DND-41 (cell line): ENCODE data around the gene TMEM184B.

Experiments
- ATAC-seq: fragments of 200-7000 bp; cut with Tn5 transposase; 3 replicates; pipeline ENCODE4 v1.9.1; 2021; ENCODE audit warnings: low read depth; ENCODE audit not compliant: insufficient read depth
- DNase-seq: peaks from one replicate; pipeline ENCODE4 v3.0.0-alpha.2; 2020
- H2AFZ ChIP-seq: 2 replicates; pipeline ENCODE4 v1.6.0; 2012; ENCODE audit warnings: low read depth, low read length
- H3K27ac ChIP-seq: 2 replicates; pipeline ENCODE4 v1.5.1; 2012; ENCODE audit warnings: low read length, inconsistent platforms
- H3K27me3 ChIP-seq: fragments of 200-600 bp; sonication (generic); 2 replicates; pipeline ENCODE4 v1.6.0; 2012; ENCODE audit warnings: low read length, mild to moderate bottlenecking, inconsistent platforms; ENCODE audit not compliant: insufficient read depth, poor library complexity
- H3K36me3 ChIP-seq: 2 replicates; pipeline ENCODE4 v1.5.1; 2012; ENCODE audit warnings: low read length, inconsistent platforms; ENCODE audit not compliant: insufficient read depth
- H3K4me1 ChIP-seq: 2 replicates; pipeline ENCODE4 v1.5.1; 2012; ENCODE audit warnings: mild to moderate bottlenecking, low read length; ENCODE audit not compliant: insufficient read depth
- H3K4me2 ChIP-seq: 2 replicates; pipeline ENCODE4 v1.6.0; 2012; ENCODE audit warnings: mild to moderate bottlenecking, moderate library complexity, low read length, inconsistent platforms; ENCODE audit not compliant: insufficient read depth
- H3K4me3 ChIP-seq, 2 experiments: fragments of 200-600 bp in 1 of 2; shearing (Covaris generic) in 1 of 2; 2 replicates each; pipeline ENCODE4 v1.5.1; 2012 to 2016; ENCODE audit warnings: inconsistent platforms in 2 of 2, low read length in 2 of 2, mild to moderate bottlenecking in 2 of 2, low read depth in 1 of 2, moderate library complexity in 1 of 2
- H3K79me2 ChIP-seq: 2 replicates; pipeline ENCODE4 v1.6.0; 2012; ENCODE audit warnings: low read length, inconsistent platforms; ENCODE audit not compliant: insufficient read depth
- H3K9ac ChIP-seq: 2 replicates; pipeline ENCODE4 v1.6.0; 2012; ENCODE audit warnings: low read depth, mild to moderate bottlenecking, inconsistent platforms, low read length, moderate library complexity
- H3K9me3 ChIP-seq: 2 replicates; pipeline ENCODE4 v1.5.1; 2012; ENCODE audit warnings: low read length, moderate library complexity, mild to moderate bottlenecking, inconsistent platforms; ENCODE audit not compliant: insufficient read depth, severe bottlenecking
- H4K20me1 ChIP-seq: 2 replicates; pipeline ENCODE4 v1.6.0; 2012; ENCODE audit warnings: low read length; ENCODE audit not compliant: insufficient read depth
- CTCF ChIP-seq: IDR thresholded peaks from 2 replicates; pipeline ENCODE4 v1.5.1; 2012; ENCODE audit warnings: borderline replicate concordance, low read length, moderate library complexity, mild to moderate bottlenecking; ENCODE audit not compliant: poor library complexity, severe bottlenecking; ENCODE audit errors: extremely low read depth
- EZH2 ChIP-seq: IDR thresholded peaks from 3 replicates; pipeline ENCODE4 v1.6.1; 2012; ENCODE audit warnings: borderline replicate concordance, low read depth, mild to moderate bottlenecking, moderate library complexity, low read length, inconsistent platforms; ENCODE audit not compliant: severe bottlenecking

The TMEM184B gene

DNA sequence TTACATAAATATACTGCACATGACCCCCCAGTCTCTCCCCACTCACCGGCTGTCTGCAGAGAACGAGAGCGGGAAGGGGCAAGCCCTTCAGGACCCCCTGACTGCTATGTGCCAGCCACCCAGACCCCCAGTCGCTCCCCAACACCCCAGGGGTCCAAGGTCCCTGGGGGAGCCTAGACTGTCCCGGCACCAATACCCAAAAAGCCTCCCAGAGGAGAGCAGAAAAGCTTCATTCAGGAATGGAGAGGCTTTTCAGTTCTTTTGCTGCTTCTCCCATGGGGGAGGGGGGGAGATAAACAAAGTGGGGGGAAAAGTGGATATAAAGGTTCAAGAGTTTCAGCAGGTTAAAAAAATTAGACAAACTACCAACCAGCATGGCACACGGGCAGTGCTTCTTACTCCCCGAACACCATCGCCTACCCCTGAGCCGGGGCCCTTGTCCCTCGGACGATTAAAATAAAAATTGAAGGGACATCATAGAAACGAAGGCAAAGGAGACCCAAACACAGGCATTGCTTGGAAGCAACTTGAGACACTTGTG lies 43.1 kb upstream of the TMEM184B start:
- Histone ChIP-seq H3K27ac (peak overlapping the region; percentile 61), H3K9ac (peak overlapping the region; percentile 91), H2AFZ (peak overlapping the region; percentile 69; the same call in 1 of the 2 replicates), H3K27me3 (no peaks in the 10 kb centered on the region), H3K4me3 (peak overlapping the region; percentile 71 to 83; a peak in 3 of 4 replicates), H3K79me2 (peaks cover 66% of the 10 kb centered on the region), H3K9me3 (no peaks in the 10 kb centered on the region), H4K20me1 (peaks cover 50% of the 10 kb centered on the region), H3K4me1 (peaks cover 63% of the 10 kb centered on the region), H3K36me3 (peaks cover 41% of the 10 kb centered on the region), H3K4me2 (peak overlapping the region; percentile 69)
- ATAC-seq (no peak), DNase-seq (no peak)
- TF ChIP-seq EZH2 (no peak), CTCF (no peak)

DNA sequence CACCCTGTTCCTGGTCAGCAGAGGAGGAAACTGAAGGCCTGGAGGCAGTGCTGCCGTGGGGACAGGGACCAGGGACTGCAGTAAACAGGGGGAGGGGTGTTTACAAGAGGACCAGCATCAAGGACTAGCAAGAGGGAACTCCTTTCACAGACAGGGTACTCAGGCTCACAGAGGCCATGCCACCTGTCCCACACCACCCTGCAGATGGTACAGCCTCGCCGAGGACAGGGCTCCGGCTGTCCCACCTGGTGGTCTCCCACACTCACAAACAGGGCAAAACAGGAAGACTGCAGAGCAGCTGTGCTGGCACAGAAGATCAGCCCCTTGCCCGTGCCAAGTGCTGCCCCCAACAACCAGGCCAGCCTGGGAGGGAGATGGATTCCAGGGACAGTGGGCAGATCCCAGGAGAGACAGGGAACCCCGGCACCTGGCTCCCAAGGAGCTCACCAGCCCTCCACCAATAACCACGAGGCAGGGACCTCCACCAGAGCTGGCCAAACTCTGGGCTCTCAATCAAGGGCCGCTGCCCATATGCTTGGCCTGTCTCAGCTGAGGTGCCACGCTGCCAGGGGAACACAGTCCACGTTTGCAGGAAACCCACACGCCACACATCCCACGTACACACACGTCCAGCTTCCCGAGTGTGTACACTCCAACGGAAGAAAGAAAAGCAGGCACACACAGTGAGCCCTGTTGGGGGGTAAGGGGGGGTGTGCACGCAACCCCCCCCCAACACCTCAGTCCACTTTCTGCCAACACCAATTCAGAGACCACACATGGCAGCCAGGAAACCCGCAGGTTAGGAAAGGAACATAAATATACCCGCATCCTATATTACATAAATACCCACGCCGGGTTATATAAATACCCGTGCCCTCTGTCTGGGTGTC lies 42.4 kb upstream of the TMEM184B start:
- H3K4me1 ChIP-seq, result peaks cover 66% of the 10 kb centered on the region
- peak overlapping the region in 1 of 2 experiments; percentile 71; a peak in 2 of 4 replicates for H3K4me3 ChIP-seq
- no peak overlapping the region for H2AFZ ChIP-seq
- peaks cover 57% of the 10 kb centered on the region for H4K20me1 ChIP-seq
- ATAC-seq (0 out of 3 replicates have a peak, but pooled peaks have one; percentile 9), DNase-seq (peak; percentile 30)
- peaks cover 48% of the 10 kb centered on the region for H3K36me3 ChIP-seq
- TF ChIP-seq EZH2 (no peak), CTCF (no peak)
- peak overlapping the region; percentile 61 for H3K27ac ChIP-seq
- no peaks in the 10 kb centered on the region for H3K27me3 ChIP-seq
- H3K9me3 ChIP-seq, result no peaks in the 10 kb centered on the region
- H3K79me2 ChIP-seq, result peaks cover 73% of the 10 kb centered on the region
- H3K4me2 ChIP-seq, result peak overlapping the region; percentile 69
- H3K9ac ChIP-seq, result peak overlapping the region; percentile 91

DNA sequence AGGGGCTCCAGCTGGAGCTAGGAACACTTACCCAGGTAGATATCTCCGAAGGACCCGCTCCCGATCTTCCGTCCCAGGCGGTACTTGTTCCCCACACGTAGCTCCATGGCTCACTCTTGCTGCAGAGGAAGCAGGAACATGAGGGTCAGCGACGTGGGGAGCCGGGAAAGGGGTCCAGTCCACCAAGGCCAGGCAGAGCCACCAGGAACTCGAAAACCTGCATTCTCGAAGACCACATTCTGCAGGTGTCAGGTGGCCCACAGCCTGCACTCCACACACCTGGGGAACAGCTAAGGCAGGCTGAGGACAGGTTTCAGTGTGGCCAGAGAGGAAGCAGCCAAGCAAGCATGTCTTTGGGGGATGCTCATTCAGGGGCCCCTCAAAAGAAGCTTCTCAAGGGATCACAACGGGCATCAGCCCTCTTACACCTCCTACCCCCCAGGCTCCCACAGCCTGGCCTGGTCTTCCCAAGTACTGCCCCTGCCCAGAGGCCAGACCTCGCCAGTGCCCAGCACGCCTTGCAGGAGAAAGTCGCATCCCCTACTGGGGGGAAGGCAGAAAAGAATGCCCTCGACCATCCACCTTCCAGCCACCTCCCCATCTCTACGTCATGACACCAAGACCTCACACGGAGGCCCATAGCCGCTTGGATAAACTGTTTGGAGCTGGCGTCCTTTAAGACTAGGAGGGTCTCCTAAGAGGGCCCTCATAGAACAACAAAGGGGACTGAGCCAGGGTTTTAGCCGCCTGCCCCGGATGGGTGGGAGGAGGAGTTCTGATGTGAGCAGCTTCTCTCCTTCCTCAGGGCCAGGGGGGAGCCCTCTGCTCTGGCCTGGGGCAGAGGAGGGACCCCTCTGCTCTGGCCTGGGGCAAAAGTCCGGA lies 41.5 kb upstream of the TMEM184B start:
- ATAC-seq (no peak), DNase-seq (no peak)
- H3K79me2 ChIP-seq, result peaks cover 82% of the 10 kb centered on the region
- TF ChIP-seq CTCF (no peak), EZH2 (no peak)
- H3K4me2 ChIP-seq, result peak overlapping the region; percentile 69
- peaks cover 56% of the 10 kb centered on the region for H3K36me3 ChIP-seq
- H3K4me3 ChIP-seq, result peak overlapping the region in 1 of 2 experiments; percentile 71; a peak in 2 of 4 replicates
- no peaks in the 10 kb centered on the region for H3K9me3 ChIP-seq
- peaks cover 64% of the 10 kb centered on the region for H4K20me1 ChIP-seq
- H3K4me1 ChIP-seq, result peaks cover 66% of the 10 kb centered on the region
- no peaks in the 10 kb centered on the region for H3K27me3 ChIP-seq
- no peak overlapping the region for H2AFZ ChIP-seq
- H3K9ac ChIP-seq, result peak overlapping the region; percentile 91
- peak overlapping the region; percentile 61 for H3K27ac ChIP-seq
